Neural cell (in vitro differentiated cells): ENCODE measurements around the gene SRCAP.

ENCODE experiments used
- EP300 ChIP-seq: fragments of 450-650 bp; conservative IDR thresholded peaks from 2 replicates; pipeline ENCODE4 v1.6.1; 2014; ENCODE audit warnings: antibody characterized with exemption, mild to moderate bottlenecking, moderate library complexity; ENCODE audit not compliant: poor library complexity, severe bottlenecking
- EZH2 ChIP-seq: fragments of 200-600, 300-800 bp; shearing (Covaris generic), sonication (generic); IDR thresholded peaks from 2 replicates; pipeline ENCODE4 v1.6.1; 2014; ENCODE audit warnings: antibody characterized with exemption, low read length, borderline replicate concordance, mild to moderate bottlenecking; ENCODE audit not compliant: insufficient read depth, poor library complexity, severe bottlenecking
- MXI1 ChIP-seq: fragments of 450-650 bp; conservative IDR thresholded peaks from 2 replicates; pipeline ENCODE4 v1.6.1; 2014; ENCODE audit warnings: antibody characterized with exemption, mild to moderate bottlenecking; ENCODE audit not compliant: poor library complexity, severe bottlenecking
- POLR2AphosphoS5 ChIP-seq: IDR thresholded peaks from 2 replicates; pipeline ENCODE4 v1.6.1; 2012
- RAD21 ChIP-seq: fragments of 450-650 bp; conservative IDR thresholded peaks from 2 replicates; pipeline ENCODE4 v1.6.1; 2014; ENCODE audit warnings: antibody characterized with exemption, mild to moderate bottlenecking, moderate library complexity
- SMC3 ChIP-seq: fragments of 450-650 bp; conservative IDR thresholded peaks from 2 replicates; pipeline ENCODE4 v1.6.1; 2014; ENCODE audit warnings: antibody characterized with exemption, mild to moderate bottlenecking, moderate library complexity; ENCODE audit not compliant: poor library complexity
- TAF1 ChIP-seq: IDR thresholded peaks from 2 replicates; pipeline ENCODE4 v1.6.1; 2012; ENCODE audit warnings: low read depth
- TF ChIP-seq, protein P1 (sequence below): fragments of 450-650 bp; IDR thresholded peaks from 2 replicates; pipeline ENCODE4 v1.5.1; 2014; ENCODE audit warnings: antibody characterized with exemption, mild to moderate bottlenecking, moderate library complexity; ENCODE audit not compliant: poor library complexity, severe bottlenecking
- TF ChIP-seq, protein P2 (sequence below): IDR thresholded peaks from 2 replicates; pipeline ENCODE4 v1.6.1; 2012; ENCODE audit warnings: borderline replicate concordance

DNA sequence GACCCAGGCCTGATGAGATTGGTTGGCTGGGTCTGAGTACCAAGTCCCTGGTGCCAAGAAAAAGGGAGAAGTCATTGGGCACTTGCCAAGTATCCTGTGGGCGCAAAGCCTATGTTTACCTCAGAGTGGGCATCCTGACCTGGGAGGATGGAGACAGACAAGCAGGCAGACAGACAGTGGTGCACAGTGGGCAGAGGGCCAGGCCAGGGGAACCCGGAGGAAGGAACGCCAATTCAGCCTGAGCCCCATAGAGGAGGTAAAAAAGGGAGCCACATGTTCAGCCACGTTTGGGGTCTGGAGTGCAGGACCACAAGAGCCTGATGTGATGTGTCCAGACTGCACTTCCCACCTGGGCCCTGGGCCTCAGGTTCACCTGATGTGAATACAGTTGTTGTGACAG lies 54.6 kb downstream of the SRCAP start:
- TF ChIP-seq SMC3, result no peak
- TF ChIP-seq, protein P1, sequence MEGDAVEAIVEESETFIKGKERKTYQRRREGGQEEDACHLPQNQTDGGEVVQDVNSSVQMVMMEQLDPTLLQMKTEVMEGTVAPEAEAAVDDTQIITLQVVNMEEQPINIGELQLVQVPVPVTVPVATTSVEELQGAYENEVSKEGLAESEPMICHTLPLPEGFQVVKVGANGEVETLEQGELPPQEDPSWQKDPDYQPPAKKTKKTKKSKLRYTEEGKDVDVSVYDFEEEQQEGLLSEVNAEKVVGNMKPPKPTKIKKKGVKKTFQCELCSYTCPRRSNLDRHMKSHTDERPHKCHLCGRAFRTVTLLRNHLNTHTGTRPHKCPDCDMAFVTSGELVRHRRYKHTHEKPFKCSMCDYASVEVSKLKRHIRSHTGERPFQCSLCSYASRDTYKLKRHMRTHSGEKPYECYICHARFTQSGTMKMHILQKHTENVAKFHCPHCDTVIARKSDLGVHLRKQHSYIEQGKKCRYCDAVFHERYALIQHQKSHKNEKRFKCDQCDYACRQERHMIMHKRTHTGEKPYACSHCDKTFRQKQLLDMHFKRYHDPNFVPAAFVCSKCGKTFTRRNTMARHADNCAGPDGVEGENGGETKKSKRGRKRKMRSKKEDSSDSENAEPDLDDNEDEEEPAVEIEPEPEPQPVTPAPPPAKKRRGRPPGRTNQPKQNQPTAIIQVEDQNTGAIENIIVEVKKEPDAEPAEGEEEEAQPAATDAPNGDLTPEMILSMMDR, result no peak
- no peak for TF ChIP-seq EZH2
- no peak for TF ChIP-seq EP300
- TF ChIP-seq MXI1, result no peak
- TF ChIP-seq, protein P2, sequence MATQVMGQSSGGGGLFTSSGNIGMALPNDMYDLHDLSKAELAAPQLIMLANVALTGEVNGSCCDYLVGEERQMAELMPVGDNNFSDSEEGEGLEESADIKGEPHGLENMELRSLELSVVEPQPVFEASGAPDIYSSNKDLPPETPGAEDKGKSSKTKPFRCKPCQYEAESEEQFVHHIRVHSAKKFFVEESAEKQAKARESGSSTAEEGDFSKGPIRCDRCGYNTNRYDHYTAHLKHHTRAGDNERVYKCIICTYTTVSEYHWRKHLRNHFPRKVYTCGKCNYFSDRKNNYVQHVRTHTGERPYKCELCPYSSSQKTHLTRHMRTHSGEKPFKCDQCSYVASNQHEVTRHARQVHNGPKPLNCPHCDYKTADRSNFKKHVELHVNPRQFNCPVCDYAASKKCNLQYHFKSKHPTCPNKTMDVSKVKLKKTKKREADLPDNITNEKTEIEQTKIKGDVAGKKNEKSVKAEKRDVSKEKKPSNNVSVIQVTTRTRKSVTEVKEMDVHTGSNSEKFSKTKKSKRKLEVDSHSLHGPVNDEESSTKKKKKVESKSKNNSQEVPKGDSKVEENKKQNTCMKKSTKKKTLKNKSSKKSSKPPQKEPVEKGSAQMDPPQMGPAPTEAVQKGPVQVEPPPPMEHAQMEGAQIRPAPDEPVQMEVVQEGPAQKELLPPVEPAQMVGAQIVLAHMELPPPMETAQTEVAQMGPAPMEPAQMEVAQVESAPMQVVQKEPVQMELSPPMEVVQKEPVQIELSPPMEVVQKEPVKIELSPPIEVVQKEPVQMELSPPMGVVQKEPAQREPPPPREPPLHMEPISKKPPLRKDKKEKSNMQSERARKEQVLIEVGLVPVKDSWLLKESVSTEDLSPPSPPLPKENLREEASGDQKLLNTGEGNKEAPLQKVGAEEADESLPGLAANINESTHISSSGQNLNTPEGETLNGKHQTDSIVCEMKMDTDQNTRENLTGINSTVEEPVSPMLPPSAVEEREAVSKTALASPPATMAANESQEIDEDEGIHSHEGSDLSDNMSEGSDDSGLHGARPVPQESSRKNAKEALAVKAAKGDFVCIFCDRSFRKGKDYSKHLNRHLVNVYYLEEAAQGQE, result no peak
- no peak for TF ChIP-seq RAD21
- no peak for TF ChIP-seq TAF1
- TF ChIP-seq POLR2AphosphoS5, result no peak
